Measurements from ENCODE around the gene CLPX.
"Not testable (repeated sequence)": the region's sequence is repeated elsewhere in the genome, so short reads cannot be mapped to it uniquely, and the experiment has no call there.

Gene CLPX

GRCh38 chr15:65101891-65102708, 83.0 kb downstream of the CLPX start:
- no peak for DNase-seq (ENCODE audit: low read depth in 2 of 2)

- DNase-seq (ENCODE audit: low read depth in 2 of 2) = peak; percentile 31 to 39
These were observed 83.7 kb downstream of the CLPX start for GRCh38 chr15:65101411-65101890.

- no peak for DNase-seq (ENCODE audit: low read depth in 2 of 2)
These were observed 84.7 kb downstream of the CLPX start for GRCh38 chr15:65100442-65100841.

GRCh38 chr15:65099801-65100200, 85.3 kb downstream of the CLPX start:
- DNase-seq (ENCODE audit: low read depth in 2 of 2) = not testable (repeated sequence)

GRCh38 chr15:65099336-65099735, 85.8 kb downstream of the CLPX start:
- DNase-seq (ENCODE audit: low read depth in 2 of 2) = no peak
